HG03159 (cell line): Measurements from ENCODE around the gene NRF1.

Source experiments
- ATAC-seq: cut with Tn5 transposase; IDR thresholded peaks from one replicate; pipeline ENCODE4 v1.9.1; 2021; ENCODE audit warnings: mild to moderate bottlenecking, moderate library complexity; ENCODE audit not compliant: unreplicated experiment

Gene NRF1

DNA sequence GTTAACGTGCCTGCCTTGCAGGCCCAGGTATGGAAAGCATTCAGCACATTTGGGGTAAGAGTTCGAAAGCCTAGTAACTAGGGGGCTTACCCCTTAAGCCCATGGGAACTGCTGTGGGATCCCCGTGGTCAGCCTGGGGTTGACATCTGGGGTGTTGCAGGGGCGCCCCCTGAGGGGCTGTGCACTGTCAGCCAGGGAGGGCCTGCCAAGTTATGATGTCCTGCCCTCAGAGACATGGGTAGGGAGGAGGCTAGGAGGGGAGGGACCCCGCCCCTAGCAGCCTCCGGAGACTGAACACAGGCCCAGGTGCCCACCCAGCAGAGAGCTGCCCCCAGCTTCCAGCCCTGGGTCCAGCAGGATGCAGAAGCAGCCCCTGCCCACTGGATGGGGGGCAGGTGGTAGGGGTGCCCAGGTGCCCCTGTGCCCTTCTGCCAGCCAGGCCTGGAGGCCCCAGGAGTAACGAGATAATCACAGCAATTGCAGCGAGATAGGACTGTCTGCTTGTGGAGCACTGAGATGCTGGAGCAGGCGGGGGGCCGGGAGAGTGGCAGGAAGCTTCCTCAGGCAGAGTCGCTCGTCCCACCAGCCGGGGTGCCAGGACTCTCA lies 187.9 kb downstream of the NRF1 start:
- ATAC-seq, result no peak

DNA sequence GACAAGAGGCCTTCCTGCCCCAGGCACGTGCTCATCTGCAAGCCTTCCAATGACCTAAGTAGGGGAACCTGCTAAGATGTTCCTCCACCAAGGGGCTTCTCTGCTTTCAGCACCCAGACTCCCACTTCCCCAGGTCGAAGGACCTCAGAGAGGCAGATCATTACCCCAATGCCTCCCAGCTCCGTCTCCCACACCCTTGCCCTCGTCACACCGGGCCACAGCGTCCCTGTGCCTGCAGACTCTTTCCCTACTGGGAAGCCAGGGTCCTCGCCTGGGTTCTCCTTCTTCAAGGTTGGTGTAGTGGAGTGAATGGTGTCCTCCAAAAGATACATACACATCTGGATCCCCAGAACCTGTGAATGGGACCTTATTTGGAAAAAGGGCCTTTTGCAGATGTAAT lies 189.4 kb downstream of the NRF1 start:
- no peak for ATAC-seq

DNA sequence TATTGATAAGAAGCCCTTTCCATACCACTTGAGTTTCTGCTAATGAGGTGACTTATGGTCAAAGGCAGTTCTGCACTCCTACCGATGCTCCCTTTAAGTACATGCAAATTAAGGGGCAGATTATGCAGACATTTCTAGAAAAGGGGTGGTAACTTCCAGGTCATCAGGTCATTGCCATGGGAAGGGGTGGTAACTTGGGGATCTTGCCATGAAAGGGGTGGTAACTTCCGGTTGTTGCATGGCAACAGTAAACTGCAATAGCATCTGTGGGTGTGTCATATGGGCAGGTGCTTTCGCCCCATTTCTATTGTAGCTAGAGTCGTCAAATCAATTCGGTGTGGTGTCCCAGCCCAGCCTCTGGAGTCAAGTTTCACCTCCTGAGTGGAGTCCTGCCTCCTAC lies 190.4 kb downstream of the NRF1 start:
- no peak for ATAC-seq

DNA sequence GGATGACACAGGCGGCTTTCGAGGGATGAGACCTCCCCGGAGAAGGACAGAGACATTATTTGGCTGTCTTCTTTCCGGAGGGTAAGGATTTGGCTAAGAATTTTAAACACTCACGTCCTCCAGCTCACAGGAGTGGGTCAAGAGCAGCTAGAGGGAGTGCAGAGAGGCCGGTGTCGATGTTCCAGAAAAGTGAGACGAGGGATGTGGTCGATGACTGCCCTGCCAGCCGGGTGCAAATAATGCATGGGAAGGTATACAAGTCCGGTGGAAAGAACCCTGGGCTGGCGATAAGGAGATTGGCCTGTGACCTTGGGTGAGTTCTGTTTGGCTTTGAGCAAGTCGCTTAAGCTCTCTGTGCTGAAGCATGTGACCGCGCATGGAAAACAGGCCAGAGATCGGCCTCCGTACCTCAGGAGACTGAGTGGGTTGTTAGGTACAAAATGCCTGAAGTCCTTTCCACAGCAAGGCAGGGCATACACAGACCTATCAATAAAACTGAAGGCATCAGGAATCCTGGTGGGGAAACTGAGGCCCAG lies 192.1 kb downstream of the NRF1 start:
- ATAC-seq, result no peak

DNA sequence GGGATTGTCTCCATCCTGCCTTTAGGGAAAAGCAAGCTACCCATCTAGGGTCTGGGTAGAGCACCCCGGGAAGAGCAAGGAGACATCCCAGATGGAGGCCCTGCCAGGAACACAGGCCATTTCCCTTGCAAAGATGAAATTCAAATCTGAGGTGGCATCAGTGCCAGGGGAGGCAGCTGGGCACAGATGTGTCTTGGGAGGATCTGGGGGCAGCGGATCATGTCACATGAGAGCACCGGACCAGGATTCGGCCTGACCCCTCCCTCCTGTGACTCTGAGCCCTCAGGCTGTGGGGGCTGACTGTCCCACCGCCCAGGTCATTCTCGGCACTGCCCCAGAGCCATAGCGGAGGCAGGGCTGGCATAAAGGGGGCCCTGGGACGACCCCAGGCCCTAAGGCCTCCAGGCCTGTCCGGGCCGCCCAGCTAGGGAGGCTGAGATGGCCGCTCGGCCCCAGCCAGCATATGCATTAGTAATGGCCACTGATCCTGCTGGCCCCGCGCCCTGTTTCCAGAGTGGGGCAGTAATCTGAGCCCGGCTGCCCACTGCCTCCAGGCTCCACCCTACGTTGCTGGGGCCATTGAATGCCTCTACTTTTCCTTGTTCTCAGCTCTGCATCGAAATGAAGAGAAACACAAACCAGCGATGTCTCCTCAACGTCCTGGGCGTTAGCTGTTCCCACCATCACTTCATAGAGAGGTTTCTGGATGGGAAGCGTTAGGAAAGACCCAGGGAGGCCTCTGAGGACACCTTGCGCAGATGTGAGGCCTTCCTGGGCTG lies 192.8 kb downstream of the NRF1 start:
- no peak for ATAC-seq

DNA sequence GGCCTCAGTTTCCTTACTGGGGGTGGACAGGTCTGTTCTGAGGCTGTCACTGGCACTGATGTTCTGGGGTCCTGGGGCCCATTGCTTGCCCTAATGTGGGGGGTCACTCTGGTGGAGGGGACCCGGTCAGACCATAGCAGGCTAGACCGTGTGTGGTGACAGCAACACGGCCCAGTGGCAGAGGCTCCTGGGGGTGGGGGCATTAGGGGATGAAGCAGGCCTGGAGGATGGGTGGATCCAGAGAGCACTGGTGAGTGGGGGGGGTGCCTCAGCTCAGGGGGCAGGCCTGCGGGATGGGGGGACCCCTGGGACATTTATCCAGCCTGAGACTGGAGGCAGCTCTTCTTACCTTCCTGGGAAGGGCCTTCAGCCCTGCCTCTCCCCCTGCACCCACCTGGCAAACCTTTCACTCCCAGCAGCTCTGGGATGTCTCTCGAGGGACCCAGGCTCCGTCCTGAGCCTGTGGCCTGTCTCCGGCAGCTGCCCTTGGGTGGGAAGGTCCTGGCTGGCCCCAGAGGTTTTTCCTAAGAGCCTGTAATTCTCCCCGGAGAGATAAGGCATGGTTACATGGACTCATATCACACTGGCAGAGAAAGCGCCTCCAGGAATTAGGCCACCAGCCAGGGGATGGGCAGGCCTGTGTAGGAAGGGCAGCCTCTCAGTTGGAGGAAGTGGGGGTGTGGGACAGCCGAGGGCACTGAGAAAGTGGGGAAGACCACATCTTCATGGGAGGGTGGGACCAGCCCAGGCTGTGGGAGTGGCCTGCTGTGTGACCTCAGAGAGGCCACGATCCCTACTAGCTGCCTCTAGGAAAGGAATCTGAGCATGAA lies 193.6 kb downstream of the NRF1 start:
- no peak for ATAC-seq
